Measurements from ENCODE around the gene CAVIN1. TPM values are rescaled to one million over a fixed set of nuclear protein-coding genes. Genes with fewer than 3 reads are reported as not detected.
A peak's percentile ranks its signal among the peaks of the same experiment; 100 is the strongest.

The CAVIN1 gene
- total RNA-seq, 1 donor from 2014 or later: 5.5 TPM

DNA sequence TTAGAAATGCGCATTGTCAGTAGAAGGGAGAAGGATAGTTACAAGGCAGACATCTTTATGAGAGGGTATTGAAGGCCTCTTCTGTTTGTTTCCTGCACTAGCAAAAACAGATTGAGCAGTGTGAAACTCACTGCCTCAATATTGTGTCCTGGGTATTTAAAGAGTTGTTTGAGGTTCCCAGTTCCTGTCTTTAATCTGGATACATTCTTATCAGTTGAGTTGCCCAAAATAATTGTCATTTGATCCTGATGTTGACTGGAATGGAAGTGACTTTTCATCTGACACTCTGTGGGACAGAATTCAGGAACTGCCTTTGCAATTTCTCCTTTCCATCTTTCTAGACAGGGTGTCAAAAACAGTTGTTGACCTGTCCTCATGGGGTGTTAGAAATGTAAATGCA lies 37.3 kb upstream of the CAVIN1 start:
- H3K9me3 Mint-ChIP-seq: no peaks in the 10 kb centered on the region
- peaks cover 2% of the 10 kb centered on the region for H3K27me3 Mint-ChIP-seq (ENCODE audit: insufficient read depth, low read depth)
- DNase-seq (ENCODE audit: low spot score): no peak
- Histone ChIP-seq H3K9me3 (ENCODE audit: low read depth) (no peaks in the 10 kb centered on the region), H3F3A (ENCODE audit: low read depth) (peaks cover 26% of the 10 kb centered on the region), H3K27me3 (no peaks in the 10 kb centered on the region), H3K79me2 (ENCODE audit: low read depth) (peaks cover 19% of the 10 kb centered on the region), H3K36me3 (no peaks in the 10 kb centered on the region), H4K20me1 (ENCODE audit: low read depth) (peaks cover 17% of the 10 kb centered on the region), H3K4me3 (no peak overlapping the region), H3K4me1 (peaks cover 8% of the 10 kb centered on the region), H3K4me2 (peak overlapping the region; percentile 80), H3K27ac (no peak overlapping the region), H2AFZ (replicated peaks) (no peak overlapping the region), H3K9ac (no peak overlapping the region)
- H3K36me3 Mint-ChIP-seq: peaks cover 5% of the 10 kb centered on the region
- peaks cover 24% of the 10 kb centered on the region for H3K4me1 Mint-ChIP-seq
- H3K27ac Mint-ChIP-seq: peak overlapping the region; percentile 23
- H3K4me3 Mint-ChIP-seq: peak overlapping the region; percentile 97
- TF ChIP-seq EZH2phosphoT487 (IDR thresholded peaks at IDR 0.05): no peak
- no peak for TF ChIP-seq CTCF (IDR thresholded peaks at IDR 0.05)
- TF ChIP-seq EZH2 (IDR thresholded peaks at IDR 0.05): no peak

GRCh38 chr17:42459801-42460281 lies 36.8 kb upstream of the CAVIN1 start:
- Histone ChIP-seq H3K27me3 (no peaks in the 10 kb centered on the region), H3F3A (ENCODE audit: low read depth) (peaks cover 26% of the 10 kb centered on the region), H2AFZ (replicated peaks) (no peak overlapping the region), H3K36me3 (no peaks in the 10 kb centered on the region), H3K4me3 (peak overlapping the region; percentile 70), H3K27ac (no peak overlapping the region), H3K4me1 (peaks cover 8% of the 10 kb centered on the region), H3K4me2 (peak overlapping the region; percentile 80), H3K79me2 (ENCODE audit: low read depth) (peaks cover 19% of the 10 kb centered on the region), H4K20me1 (ENCODE audit: low read depth) (peaks cover 17% of the 10 kb centered on the region), H3K9ac (no peak overlapping the region), H3K9me3 (ENCODE audit: low read depth) (no peaks in the 10 kb centered on the region)
- Mint-ChIP-seq H3K36me3 (peaks cover 5% of the 10 kb centered on the region), H3K4me3 (peak overlapping the region; percentile 97), H3K4me1 (peaks cover 24% of the 10 kb centered on the region), H3K27me3 (ENCODE audit: insufficient read depth, low read depth) (peaks cover 2% of the 10 kb centered on the region), H3K27ac (peak overlapping the region; percentile 23), H3K9me3 (no peaks in the 10 kb centered on the region)
- DNase-seq (ENCODE audit: low spot score): peak; percentile 27
- no peak for TF ChIP-seq EZH2phosphoT487 (IDR thresholded peaks at IDR 0.05)
- no peak for TF ChIP-seq CTCF (IDR thresholded peaks at IDR 0.05)
- TF ChIP-seq EZH2 (IDR thresholded peaks at IDR 0.05): no peak

- H3K4me1 Mint-ChIP-seq: peaks cover 24% of the 10 kb centered on the region
- H2AFZ ChIP-seq (replicated peaks): peak overlapping the region; percentile 78
- no peak overlapping the region for H3K27ac ChIP-seq
- H3K27ac Mint-ChIP-seq: peak overlapping the region; percentile 95
- peaks cover 3% of the 10 kb centered on the region for H3K27me3 Mint-ChIP-seq (ENCODE audit: insufficient read depth, low read depth)
- peaks cover 5% of the 10 kb centered on the region for H3K36me3 Mint-ChIP-seq
- peaks cover 17% of the 10 kb centered on the region for H4K20me1 ChIP-seq (ENCODE audit: low read depth)
- TF ChIP-seq EZH2 (IDR thresholded peaks at IDR 0.05) (no peak), CTCF (IDR thresholded peaks at IDR 0.05) (peak; percentile 47)
- peak overlapping the region; percentile 70 for H3K4me3 ChIP-seq
- peak overlapping the region; percentile 97 for H3K4me3 Mint-ChIP-seq
- DNase-seq (ENCODE audit: low spot score): peak; percentile 41
- peaks cover 19% of the 10 kb centered on the region for H3K79me2 ChIP-seq (ENCODE audit: low read depth)
- H3K9me3 Mint-ChIP-seq: no peaks in the 10 kb centered on the region
- peaks cover 8% of the 10 kb centered on the region for H3K4me1 ChIP-seq
- no peaks in the 10 kb centered on the region for H3K9me3 ChIP-seq (ENCODE audit: low read depth)
- H3F3A ChIP-seq (ENCODE audit: low read depth): peaks cover 26% of the 10 kb centered on the region
- H3K4me2 ChIP-seq: peak overlapping the region; percentile 80
- no peaks in the 10 kb centered on the region for H3K36me3 ChIP-seq
- H3K27me3 ChIP-seq: no peaks in the 10 kb centered on the region
- peak overlapping the region; percentile 40 for H3K9ac ChIP-seq
Measured at GRCh38 chr17:42459256-42459800, 36.3 kb upstream of the CAVIN1 start.

All from neural progenitor cell (in vitro differentiated cells).